GM12878 (cell line): Measurements from ENCODE around the gene CXCL8. TPM values are rescaled to one million over a fixed set of nuclear protein-coding genes. Genes with fewer than 3 reads are reported as not detected.

Source experiments
- ATAC-seq: fragments of 200-7000 bp; cut with Tn5 transposase; 3 replicates; pipeline ENCODE4 v1.9.1; 2020; ENCODE audit warnings: mild to moderate bottlenecking, moderate library complexity
- BruUV-seq: library from RNA; stranded (reverse); fragments of 400-500 nt; replicated peaks from 2 replicates; lab custom pipeline; 2021; lab: Mats Ljungman, UMichigan
- CTCF ChIA-PET: fragments of 300-600 bp; sonication (Branson Sonifier 250); formaldehyde crosslinking; extraction: SDS; loops from one replicate; lab custom pipeline; 2021; ENCODE audit warnings: inconsistent platforms; lab: Yijun Ruan, JAX
- POLR2A ChIA-PET: fragments of 350-600 bp; formaldehyde crosslinking; extraction: SDS; loops from one replicate; lab custom pipeline; 2021; ENCODE audit warnings: inconsistent platforms; lab: Charles Lee
- RAD21 ChIA-PET: fragments of 300-600 bp; sonication (Branson Sonifier 250); formaldehyde crosslinking; loops from one replicate; lab custom pipeline; 2023; ENCODE audit warnings: antibody characterized with exemption; ENCODE audit not compliant: unreplicated experiment; lab: Charles Lee
- SMC1A ChIA-PET: fragments of 300-600 bp; sonication (Branson Sonifier 250); formaldehyde crosslinking; loops from one replicate; lab custom pipeline; 2023; ENCODE audit not compliant: unreplicated experiment, uncharacterized antibody; lab: Charles Lee
- DNase-seq: peaks from one replicate; pipeline ENCODE4 v3.0.0-alpha.2; 2011; ENCODE audit warnings: low read depth, low spot score
- FAIRE-seq: peaks from 3 replicates; lab custom pipeline; 2011; peaks lifted over from hg19 to GRCh38; lab: Jason Lieb, UNC
- H2AFZ ChIP-seq: 2 replicates; pipeline ENCODE4 v1.6.0; 2011; ENCODE audit warnings: low read depth, low read length, control low read depth; ENCODE audit not compliant: control insufficient read depth
- H3K27ac ChIP-seq: 2 replicates; pipeline ENCODE4 v1.5.1; 2011; ENCODE audit warnings: control low read depth; ENCODE audit not compliant: control insufficient read depth, insufficient read depth
- H3K27me3 ChIP-seq, 2 experiments: replicated peaks in 1 of 2; 2 replicates each; pipeline versions ENCODE4 v1.6.0 to v1.6.1; 2011; ENCODE audit warnings: low read length in 1 of 2; ENCODE audit not compliant: control insufficient read depth in 2 of 2, insufficient read depth in 2 of 2
- H3K36me3 ChIP-seq, 2 experiments: 2 replicates each; pipeline ENCODE4 v1.5.1; 2011; ENCODE audit warnings: low read length in 1 of 2; ENCODE audit not compliant: control insufficient read depth in 2 of 2, insufficient read depth in 2 of 2
- H3K4me1 ChIP-seq: 2 replicates; pipeline ENCODE4 v1.6.1; 2011; ENCODE audit warnings: mild to moderate bottlenecking, low read length, moderate library complexity, mixed read lengths; ENCODE audit not compliant: control insufficient read depth, insufficient read depth
- H3K4me2 ChIP-seq: 2 replicates; pipeline ENCODE4 v1.6.0; 2011; ENCODE audit warnings: control low read depth; ENCODE audit not compliant: control insufficient read depth, insufficient read depth
- H3K4me3 ChIP-seq: fragments of 200-600 bp; sonication (generic); 2 replicates; pipeline ENCODE4 v1.5.1; 2016
- H3K79me2 ChIP-seq: 2 replicates; pipeline ENCODE4 v1.6.0; 2011; ENCODE audit warnings: low read length; ENCODE audit not compliant: control insufficient read depth, insufficient read depth
- H3K9ac ChIP-seq: 2 replicates; pipeline ENCODE4 v1.8.0; 2011; ENCODE audit warnings: low read length, control low read depth, mixed read lengths; ENCODE audit not compliant: control insufficient read depth, insufficient read depth
- H3K9me3 ChIP-seq: replicated peaks from 3 replicates; pipeline ENCODE4 v1.5.1; 2011; ENCODE audit warnings: mild to moderate bottlenecking, low read length; ENCODE audit not compliant: control insufficient read depth, insufficient read depth
- H4K20me1 ChIP-seq: 2 replicates; pipeline ENCODE4 v1.6.0; 2011; ENCODE audit not compliant: control insufficient read depth, insufficient read depth
- BHLHE40 ChIP-seq, 2 experiments: fragments of 450-650 bp in 1 of 2; IDR thresholded peaks; 2 replicates each; pipeline ENCODE4 v1.6.1; 2011 to 2017; ENCODE audit warnings: low read depth in 2 of 2, borderline replicate concordance in 1 of 2, improper control_type of control experiment in 1 of 2, low read length in 1 of 2, mild to moderate bottlenecking in 1 of 2
- BMI1 ChIP-seq: fragments of 450-650 bp; IDR thresholded peaks from 2 replicates; pipeline ENCODE4 v1.6.1; 2016; ENCODE audit warnings: mild to moderate bottlenecking, moderate library complexity, borderline replicate concordance
- EED ChIP-seq: sonication (generic); IDR thresholded peaks from 2 replicates; pipeline ENCODE4 v1.6.1; 2016; ENCODE audit warnings: antibody characterized with exemption, low read depth
- NRF1 ChIP-seq: conservative IDR thresholded peaks from 2 replicates; pipeline ENCODE4 v1.6.1; 2011; ENCODE audit warnings: mild to moderate bottlenecking, low read depth, low read length, improper control_type of control experiment
- PAX5 ChIP-seq: IDR thresholded peaks from 2 replicates; pipeline ENCODE4 v1.6.1; 2011; ENCODE audit warnings: low read depth, low read length, borderline replicate concordance
- SMARCA5 ChIP-seq: fragments of 450-650 bp; IDR thresholded peaks from 2 replicates; pipeline ENCODE4 v1.6.1; 2017; ENCODE audit warnings: mild to moderate bottlenecking
- TCF3 ChIP-seq: IDR thresholded peaks from 2 replicates; pipeline ENCODE4 v1.6.1; 2012; ENCODE audit warnings: low read depth, mild to moderate bottlenecking, low read length, borderline replicate concordance; ENCODE audit not compliant: insufficient read depth
- WRNIP1 ChIP-seq: IDR thresholded peaks from 2 replicates; pipeline ENCODE4 v1.6.1; 2011; ENCODE audit warnings: low read depth, low read length, improper control_type of control experiment, borderline replicate concordance
- WGBS: methylation state at CpG from one replicate; pipeline ENCODE4 v1.1.6; 2016; ENCODE audit warnings: low lambda C conversion rate; ENCODE audit not compliant: insufficient replicate concordance, insufficient coverage; ENCODE audit errors: missing lambda C conversion rate; 5-methylcytosine and 5-hydroxymethylcytosine counted together
- in situ Hi-C: fragments of 300-500 bp; cut with MboI; formaldehyde crosslinking; loops from 9 replicates; pipeline ENCODE4 v1.14.3; 2018; ENCODE audit warnings: mixed read lengths
- intact Hi-C: fragments of 100-400 bp; cut with micrococcal nuclease; formaldehyde crosslinking; loops from one replicate; pipeline ENCODE4 v1.14.2; 2022; ENCODE audit not compliant: unreplicated experiment
- polyA plus RNA-seq, 11 experiments: library from polyadenylated mRNA; depleted of rRNA in 4 of 11; unstranded in 6 of 11; stranded (reverse) in 5 of 11; fragments of >200 nt; fragmentation: Nextera tagmentation in 4 of 11; fragmentation: Illumina TruSeq in 1 of 11; extraction: Ambion mirVana in 4 of 11; extraction: Trizol in 1 of 11; gene quantifications; 1 replicate in 1 of 11; 2 replicates in 10 of 11; pipeline versions ENCODE4 v1.2.1 to v1.2.3, GENCODE V29; 2011 to 2016; ENCODE audit warnings: inconsistent platforms in 2 of 11, missing spikeins in 2 of 11, low read depth in 1 of 11
- total RNA-seq, 4 experiments: library from RNA; depleted of rRNA in 3 of 4; stranded (reverse); fragments of >200 nt in 3 of 4; fragmentation: Illumina TruSeq in 1 of 4; extraction: Trizol in 1 of 4; gene quantifications; 2 replicates each; pipeline versions ENCODE4 v1.2.1 to v1.2.3, GENCODE V29; 2013 to 2021
- TF ChIP-seq, protein P1 (sequence below), 3 experiments: IDR thresholded peaks in 2 of 3; conservative IDR thresholded peaks in 1 of 3; 2 replicates each; pipeline ENCODE4 v1.5.1; 2011; ENCODE audit warnings: low read depth in 3 of 3, low read length in 3 of 3, mild to moderate bottlenecking in 3 of 3, control low read depth in 2 of 3, moderate library complexity in 2 of 3, inconsistent platforms in 1 of 3, mixed read lengths in 1 of 3; ENCODE audit not compliant: control insufficient read depth in 2 of 3, insufficient read depth in 1 of 3; ENCODE audit errors: extremely low read depth in 1 of 3

Gene CXCL8
- total and polyA plus RNA-seq, 10 of the 15 experiments (the other 5 are each of a cell fraction or from before 2014, with no cell fraction given), result 0.09 to 0.36 (median 0.19) TPM; not detected in 1

DNA sequence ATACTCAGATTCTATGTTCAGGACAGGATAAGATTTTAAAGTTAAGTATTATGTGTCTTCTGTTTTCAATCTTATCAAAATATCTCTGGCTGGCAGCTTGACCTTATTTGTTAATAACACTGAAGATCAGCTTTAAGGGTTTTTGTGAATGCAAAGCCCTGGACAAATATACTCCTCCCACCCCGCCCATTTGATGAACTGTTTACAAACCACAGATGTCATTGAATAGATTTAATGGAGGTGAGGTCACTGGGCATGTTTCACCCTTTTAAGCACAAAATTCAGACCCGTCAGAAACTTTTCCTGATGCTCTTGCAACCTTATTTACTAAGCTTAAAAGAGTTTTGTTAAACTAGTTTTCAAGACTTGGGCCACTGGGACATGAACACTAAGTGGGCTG, 10.1 kb upstream of the CXCL8 start (continued):
- TF ChIP-seq BHLHE40 (IDR thresholded peaks at IDR 0.05; ENCODE audit: borderline replicate concordance in 1 of 2, low read depth in 2 of 2, low read length in 1 of 2), result no peak

DNA sequence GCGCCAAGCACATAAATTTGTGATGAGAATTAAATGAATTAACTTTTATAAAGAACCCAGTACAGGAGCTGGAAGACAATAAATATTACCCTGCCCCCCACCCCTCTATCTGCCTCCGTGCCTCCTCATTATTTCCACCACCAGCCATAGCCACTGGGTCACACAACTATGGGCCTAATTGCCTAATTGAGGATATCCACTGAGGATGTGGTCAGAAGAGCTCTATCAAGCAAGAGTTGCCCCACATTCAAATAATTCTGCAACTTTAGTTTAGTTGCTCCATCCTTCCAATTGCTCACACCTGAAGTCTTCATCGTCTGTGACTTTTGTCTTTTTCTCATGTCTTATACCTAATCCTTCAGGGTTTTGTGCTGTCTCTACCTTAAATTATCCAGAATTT, 9.5 kb upstream of the CXCL8 start:
- DNase-seq, result no peak
- H3K9me3 ChIP-seq, result no peaks in the 10 kb centered on the region; the same call in 1 of the 3 replicates
- no peaks in the 10 kb centered on the region for H3K36me3 ChIP-seq
- no peak for FAIRE-seq
- H3K4me3 ChIP-seq, result no peak overlapping the region
- no peaks in the 10 kb centered on the region for H4K20me1 ChIP-seq
- intact Hi-C loops, result loop anchor here (5.0 kb wide), 1 partner anchor 144 kb away; no protein-coding TSS in a partner anchor
- TF ChIP-seq NRF1, result no peak
- no peak for TF ChIP-seq BMI1
- no peak for TF ChIP-seq TCF3
- TF ChIP-seq, protein P1, sequence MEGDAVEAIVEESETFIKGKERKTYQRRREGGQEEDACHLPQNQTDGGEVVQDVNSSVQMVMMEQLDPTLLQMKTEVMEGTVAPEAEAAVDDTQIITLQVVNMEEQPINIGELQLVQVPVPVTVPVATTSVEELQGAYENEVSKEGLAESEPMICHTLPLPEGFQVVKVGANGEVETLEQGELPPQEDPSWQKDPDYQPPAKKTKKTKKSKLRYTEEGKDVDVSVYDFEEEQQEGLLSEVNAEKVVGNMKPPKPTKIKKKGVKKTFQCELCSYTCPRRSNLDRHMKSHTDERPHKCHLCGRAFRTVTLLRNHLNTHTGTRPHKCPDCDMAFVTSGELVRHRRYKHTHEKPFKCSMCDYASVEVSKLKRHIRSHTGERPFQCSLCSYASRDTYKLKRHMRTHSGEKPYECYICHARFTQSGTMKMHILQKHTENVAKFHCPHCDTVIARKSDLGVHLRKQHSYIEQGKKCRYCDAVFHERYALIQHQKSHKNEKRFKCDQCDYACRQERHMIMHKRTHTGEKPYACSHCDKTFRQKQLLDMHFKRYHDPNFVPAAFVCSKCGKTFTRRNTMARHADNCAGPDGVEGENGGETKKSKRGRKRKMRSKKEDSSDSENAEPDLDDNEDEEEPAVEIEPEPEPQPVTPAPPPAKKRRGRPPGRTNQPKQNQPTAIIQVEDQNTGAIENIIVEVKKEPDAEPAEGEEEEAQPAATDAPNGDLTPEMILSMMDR (IDR thresholded peaks at IDR 0.05 in 2 of 3, conservative IDR thresholded peaks at IDR 0.05 in 1 of 3; ENCODE audit: control insufficient read depth in 2 of 3, extremely low read depth in 1 of 3, insufficient read depth in 1 of 3, low read depth in 3 of 3, low read length in 3 of 3), result no peak
- TF ChIP-seq SMARCA5, result no peak
- TF ChIP-seq EED, result no peak
- no peak for TF ChIP-seq PAX5
- no peak for TF ChIP-seq WRNIP1
- TF ChIP-seq, all 136 proteins: peak for 0
- in situ Hi-C loops, result no loop called here
- H3K4me2 ChIP-seq, result no peak overlapping the region
- no peak for ATAC-seq
- H3K27me3 ChIP-seq, result no peaks in the 10 kb centered on the region
- CTCF ChIA-PET, result interaction anchor here (0.6 to 2.8 kb wide), 20 partner anchors 10 to 404 kb away, joined by 3 to 33 read pairs (median 4); partner anchors contain the start of gene CXCL3
- H3K27ac ChIP-seq, result no peak overlapping the region
- H3K4me1 ChIP-seq, result peaks cover 22% of the 10 kb centered on the region
- POLR2A ChIA-PET, result interaction anchor here (0.7 kb wide), 1 partner anchor 11 kb away, joined by 4 read pairs; no protein-coding TSS in a partner anchor
- 33% methylated on average over 3 of the region's 3 CpGs for WGBS
- RAD21 ChIA-PET, result interaction anchor here (1.5 to 1.8 kb wide), 2 partner anchors 134 to 404 kb away, joined by 4 read pairs; no protein-coding TSS in a partner anchor
- H2AFZ ChIP-seq, result no peak overlapping the region
- BruUV-seq, result no TSS peak
- SMC1A ChIA-PET, result interaction anchor here (1.1 to 2.7 kb wide), 8 partner anchors 10 to 403 kb away, joined by 4 to 22 read pairs (median 12); no protein-coding TSS in a partner anchor
- H3K79me2 ChIP-seq, result no peaks in the 10 kb centered on the region
- no peak overlapping the region for H3K9ac ChIP-seq
